Measurements from ENCODE around the gene SETDB1. TPM values are rescaled to one million over a fixed set of nuclear protein-coding genes. Genes with fewer than 3 reads are reported as not detected.

The SETDB1 gene
- polyA plus RNA-seq, 1 of the 3 experiments (the other 2 are of a cell fraction), result 29.9 TPM

DNA sequence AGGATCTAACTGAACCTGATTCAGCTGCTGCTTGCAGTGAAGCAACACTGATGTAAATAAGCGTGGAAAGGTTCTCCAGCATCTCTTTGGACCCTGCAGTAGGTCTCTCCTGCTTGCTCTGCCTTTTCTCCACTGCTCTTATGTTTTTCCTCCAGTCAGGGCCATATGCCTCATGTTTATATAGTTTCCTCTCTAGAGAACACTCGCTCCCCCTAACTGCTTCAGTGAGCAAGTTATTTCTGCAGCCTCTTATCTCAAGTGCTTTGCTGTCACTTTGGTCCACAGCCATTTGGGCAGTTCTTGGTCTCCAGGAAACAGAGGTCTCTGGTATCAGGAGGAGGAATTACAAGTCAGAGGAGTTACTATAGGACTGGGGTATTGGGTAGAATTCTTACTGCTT is 87.4 kb downstream of the SETDB1 start:
- H3K4me2 ChIP-seq, result no peak overlapping the region
- DNase-seq, result no peak
- no peak overlapping the region for H2AFZ ChIP-seq (ENCODE audit: low read depth)
- H3K4me1 ChIP-seq (ENCODE audit: control insufficient read depth in 1 of 2, insufficient read depth in 2 of 2, low read depth in 1 of 2, low read length in 1 of 2), result peaks cover 4 to 6% of the 10 kb centered on the region in 2 experiments; a peak in 1 of 4 replicates
- no peaks in the 10 kb centered on the region for H4K20me1 ChIP-seq (ENCODE audit: insufficient read depth)
- 98% methylated on average over 2 of the region's 2 CpGs for WGBS (ENCODE audit: low lambda C conversion rate)
- no peak overlapping the region; a peak in 1 of 4 replicates for H3K27ac ChIP-seq (ENCODE audit: low read depth in 2 of 2, low read length in 1 of 2)
- no peaks in the 10 kb centered on the region for H3K27me3 ChIP-seq (ENCODE audit: insufficient read depth)
- POLR2A ChIA-PET, result no interaction called here
- CTCF ChIA-PET, result interaction anchor here (1.6 kb wide), 1 partner anchor 18 kb away, joined by 7 read pairs; no protein-coding TSS in a partner anchor
- peaks cover 14% of the 10 kb centered on the region; the same call in 1 of the 2 replicates for H3K79me2 ChIP-seq (ENCODE audit: insufficient read depth)
- H3K9ac ChIP-seq, result no peak overlapping the region
- peaks cover 4 to 12% of the 10 kb centered on the region in 2 experiments for H3K36me3 ChIP-seq (replicated peaks in 1 of 2; ENCODE audit: control insufficient read depth in 1 of 2, insufficient read depth in 2 of 2, low read length in 1 of 2)
- no peaks in the 10 kb centered on the region for H3K9me2 ChIP-seq
- H3K4me3 ChIP-seq (ENCODE audit: low read depth in 2 of 2, low read length in 1 of 2), result no peak overlapping the region
- TF ChIP-seq, protein P1, sequence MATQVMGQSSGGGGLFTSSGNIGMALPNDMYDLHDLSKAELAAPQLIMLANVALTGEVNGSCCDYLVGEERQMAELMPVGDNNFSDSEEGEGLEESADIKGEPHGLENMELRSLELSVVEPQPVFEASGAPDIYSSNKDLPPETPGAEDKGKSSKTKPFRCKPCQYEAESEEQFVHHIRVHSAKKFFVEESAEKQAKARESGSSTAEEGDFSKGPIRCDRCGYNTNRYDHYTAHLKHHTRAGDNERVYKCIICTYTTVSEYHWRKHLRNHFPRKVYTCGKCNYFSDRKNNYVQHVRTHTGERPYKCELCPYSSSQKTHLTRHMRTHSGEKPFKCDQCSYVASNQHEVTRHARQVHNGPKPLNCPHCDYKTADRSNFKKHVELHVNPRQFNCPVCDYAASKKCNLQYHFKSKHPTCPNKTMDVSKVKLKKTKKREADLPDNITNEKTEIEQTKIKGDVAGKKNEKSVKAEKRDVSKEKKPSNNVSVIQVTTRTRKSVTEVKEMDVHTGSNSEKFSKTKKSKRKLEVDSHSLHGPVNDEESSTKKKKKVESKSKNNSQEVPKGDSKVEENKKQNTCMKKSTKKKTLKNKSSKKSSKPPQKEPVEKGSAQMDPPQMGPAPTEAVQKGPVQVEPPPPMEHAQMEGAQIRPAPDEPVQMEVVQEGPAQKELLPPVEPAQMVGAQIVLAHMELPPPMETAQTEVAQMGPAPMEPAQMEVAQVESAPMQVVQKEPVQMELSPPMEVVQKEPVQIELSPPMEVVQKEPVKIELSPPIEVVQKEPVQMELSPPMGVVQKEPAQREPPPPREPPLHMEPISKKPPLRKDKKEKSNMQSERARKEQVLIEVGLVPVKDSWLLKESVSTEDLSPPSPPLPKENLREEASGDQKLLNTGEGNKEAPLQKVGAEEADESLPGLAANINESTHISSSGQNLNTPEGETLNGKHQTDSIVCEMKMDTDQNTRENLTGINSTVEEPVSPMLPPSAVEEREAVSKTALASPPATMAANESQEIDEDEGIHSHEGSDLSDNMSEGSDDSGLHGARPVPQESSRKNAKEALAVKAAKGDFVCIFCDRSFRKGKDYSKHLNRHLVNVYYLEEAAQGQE (IDR thresholded peaks at IDR 0.05; ENCODE audit: low read depth, low read length), result no peak
- TF ChIP-seq, protein P2, sequence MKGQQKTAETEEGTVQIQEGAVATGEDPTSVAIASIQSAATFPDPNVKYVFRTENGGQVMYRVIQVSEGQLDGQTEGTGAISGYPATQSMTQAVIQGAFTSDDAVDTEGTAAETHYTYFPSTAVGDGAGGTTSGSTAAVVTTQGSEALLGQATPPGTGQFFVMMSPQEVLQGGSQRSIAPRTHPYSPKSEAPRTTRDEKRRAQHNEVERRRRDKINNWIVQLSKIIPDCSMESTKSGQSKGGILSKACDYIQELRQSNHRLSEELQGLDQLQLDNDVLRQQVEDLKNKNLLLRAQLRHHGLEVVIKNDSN (IDR thresholded peaks at IDR 0.05; ENCODE audit: borderline replicate concordance, low read depth), result no peak
- TF ChIP-seq EZH2phosphoT487 (IDR thresholded peaks at IDR 0.05; ENCODE audit: borderline replicate concordance, low read depth), result no peak
- no peak for TF ChIP-seq MXI1 (IDR thresholded peaks at IDR 0.05; ENCODE audit: low read depth, low read length)
- TF ChIP-seq TAF1 (IDR thresholded peaks at IDR 0.05; ENCODE audit: borderline replicate concordance, low read depth, low read length), result no peak
- no peak for TF ChIP-seq YY1 (IDR thresholded peaks at IDR 0.05; ENCODE audit: low read depth)
- TF ChIP-seq PBX3 (IDR thresholded peaks at IDR 0.05), result no peak
- no peak for TF ChIP-seq JUND (IDR thresholded peaks at IDR 0.05)
- no peak for TF ChIP-seq EP300 (IDR thresholded peaks at IDR 0.05; ENCODE audit: borderline replicate concordance in 1 of 2, low read depth in 1 of 2, low read length in 1 of 2)
- no peak for TF ChIP-seq NRF1 (IDR thresholded peaks at IDR 0.05; ENCODE audit: low read depth, low read length)
- no peaks in the 10 kb centered on the region for H3F3A ChIP-seq (replicated peaks; ENCODE audit: insufficient read depth)
- H3K9me3 ChIP-seq, result no peaks in the 10 kb centered on the region

Other genes with a start within 250 kb of the SETDB1 start
- 7.8 and 8.1 TPM in 2 replicates for gene GOLPH3L, start 229.2 kb upstream of the SETDB1 start, polyA plus RNA-seq (2012; rRNA removed)
- not detected in 2 replicates for gene HORMAD1, start 205.5 kb upstream of the SETDB1 start, polyA plus RNA-seq (2012; rRNA removed)
- gene CTSS, start 160.6 kb upstream of the SETDB1 start, polyA plus RNA-seq (2012; rRNA removed), result 1.4 and 2.3 TPM in 2 replicates
- gene CTSK, start 118.1 kb upstream of the SETDB1 start, polyA plus RNA-seq (2012; rRNA removed), result 6.3 and 7.9 TPM in 2 replicates
- gene ARNT, start 49.8 kb upstream of the SETDB1 start, polyA plus RNA-seq (2012; rRNA removed), result 10.9 and 13.7 TPM in 2 replicates
- not detected in 2 replicates for gene CTXND2, start 39.2 kb upstream of the SETDB1 start, polyA plus RNA-seq (2012; rRNA removed)
- 150 and 225 TPM in 2 replicates for gene CERS2, start 48.5 kb downstream of the SETDB1 start, polyA plus RNA-seq (2012; rRNA removed)
- gene ANXA9, start 55.9 kb downstream of the SETDB1 start, polyA plus RNA-seq (2012; rRNA removed), result 0.07 and 0.21 TPM in 2 replicates
- 6.0 and 6.7 TPM in 2 replicates for gene MINDY1, start 80.5 kb downstream of the SETDB1 start, polyA plus RNA-seq (2012; rRNA removed)
- 7.3 and 8.2 TPM in 2 replicates for gene PRUNE1, start 82.1 kb downstream of the SETDB1 start, polyA plus RNA-seq (2012; rRNA removed)
- 0.12 and 0.16 TPM in 2 replicates for gene BNIPL, start 110.2 kb downstream of the SETDB1 start, polyA plus RNA-seq (2012; rRNA removed)
- 3.0 and 5.5 TPM in 2 replicates for gene C1orf56, start 121.4 kb downstream of the SETDB1 start, polyA plus RNA-seq (2012; rRNA removed)
- 47.8 and 65.6 TPM in 2 replicates for gene CDC42SE1, start 133.3 kb downstream of the SETDB1 start, polyA plus RNA-seq (2012; rRNA removed)
- 26.7 and 33.8 TPM in 2 replicates for gene MLLT11, start 134.0 kb downstream of the SETDB1 start, polyA plus RNA-seq (2012; rRNA removed)
- 2.4 and 3.9 TPM in 2 replicates for gene GABPB2, start 144.4 kb downstream of the SETDB1 start, polyA plus RNA-seq (2012; rRNA removed)
- 3.1 and 4.0 TPM in 2 replicates for gene SEMA6C, start 220.3 kb downstream of the SETDB1 start, polyA plus RNA-seq (2012; rRNA removed)
- not detected in 2 replicates for gene TNFAIP8L2, start 230.3 kb downstream of the SETDB1 start, polyA plus RNA-seq (2012; rRNA removed)
- gene LYSMD1, start 239.5 kb downstream of the SETDB1 start, polyA plus RNA-seq (2012; rRNA removed), result 4.5 and 5.1 TPM in 2 replicates
- gene SCNM1, start 239.8 kb downstream of the SETDB1 start, polyA plus RNA-seq (2012; rRNA removed), result 23.4 and 27.8 TPM in 2 replicates
- 0.57 and 0.59 TPM in 2 replicates for gene TMOD4, start 249.6 kb downstream of the SETDB1 start, polyA plus RNA-seq (2012; rRNA removed)